ENCODE measurements around the gene LYRM4.

GRCh38 chr6:5174244-5174643 lies 86.5 kb downstream of the LYRM4 start:
- TF ChIP-seq EZH2 (IDR thresholded peaks at IDR 0.05; ENCODE audit: low read length, missing control alignments), result no peak
- no peak for TF ChIP-seq CTCF (conservative IDR thresholded peaks at IDR 0.05 in 1 of 2, IDR thresholded peaks at IDR 0.05 in 1 of 2; ENCODE audit: low read depth in 1 of 2, low read length in 2 of 2)
